HG02610 (cell line): ENCODE measurements around the gene HMX3.

ENCODE experiments used
- ATAC-seq: cut with Tn5 transposase; IDR thresholded peaks from one replicate; pipeline ENCODE4 v1.9.1; 2021; ENCODE audit warnings: mild to moderate bottlenecking, moderate library complexity; ENCODE audit not compliant: unreplicated experiment

The HMX3 gene

DNA sequence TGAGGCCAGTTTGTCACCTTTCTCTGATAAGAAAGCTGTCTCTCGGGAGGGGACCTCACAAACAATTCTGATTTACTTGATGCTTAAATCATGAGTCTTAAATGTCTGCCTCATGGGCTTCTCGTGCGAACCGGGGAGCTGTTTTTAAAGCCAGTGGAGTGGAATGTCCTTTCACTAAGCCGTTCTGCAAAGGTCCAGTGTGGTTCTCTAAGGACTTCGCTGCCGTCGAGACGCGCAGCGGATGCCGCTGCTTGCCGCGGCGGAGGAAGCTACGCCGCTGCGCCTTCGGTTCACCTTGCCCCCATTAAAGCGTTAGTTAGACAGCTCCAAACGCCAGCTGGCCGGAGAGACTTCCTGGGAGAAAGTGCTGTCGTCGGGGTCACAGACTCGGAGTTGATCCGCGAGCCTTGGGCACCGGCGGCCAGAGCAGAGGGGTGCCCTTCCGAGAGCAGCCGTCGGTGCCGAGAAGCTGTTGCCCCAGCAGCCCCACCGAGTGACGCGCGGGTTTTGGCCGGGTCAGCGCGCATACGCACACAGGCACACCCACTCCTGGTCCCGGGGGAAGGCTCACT, 1.3 kb upstream of the HMX3 start:
- ATAC-seq: no peak

DNA sequence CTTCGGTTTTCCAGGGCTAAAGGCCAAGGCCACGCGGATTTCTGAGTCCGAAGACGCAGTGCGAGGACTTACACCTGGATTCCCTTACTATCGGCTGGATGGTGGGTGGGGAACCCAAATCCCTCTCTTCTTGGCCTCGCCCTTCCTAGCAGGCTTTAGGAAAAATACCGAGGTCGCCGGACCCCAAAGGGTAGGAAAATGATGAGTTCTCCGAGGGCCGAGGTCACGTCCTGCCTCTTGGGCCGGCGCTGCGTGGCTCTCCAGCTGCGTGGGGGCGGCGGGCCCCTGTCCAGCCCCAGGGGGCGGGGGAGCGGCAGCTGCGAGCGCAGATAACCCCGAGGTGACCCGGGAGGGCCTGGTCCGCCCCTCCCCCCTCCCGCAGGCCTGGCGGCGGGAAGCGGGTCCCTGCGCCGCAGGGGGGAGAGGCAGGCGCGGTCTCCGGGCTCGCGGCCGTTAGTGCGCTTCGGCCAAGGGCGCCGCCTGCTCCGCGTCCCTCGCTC, 805 bp upstream of the HMX3 start:
- no peak for ATAC-seq

DNA sequence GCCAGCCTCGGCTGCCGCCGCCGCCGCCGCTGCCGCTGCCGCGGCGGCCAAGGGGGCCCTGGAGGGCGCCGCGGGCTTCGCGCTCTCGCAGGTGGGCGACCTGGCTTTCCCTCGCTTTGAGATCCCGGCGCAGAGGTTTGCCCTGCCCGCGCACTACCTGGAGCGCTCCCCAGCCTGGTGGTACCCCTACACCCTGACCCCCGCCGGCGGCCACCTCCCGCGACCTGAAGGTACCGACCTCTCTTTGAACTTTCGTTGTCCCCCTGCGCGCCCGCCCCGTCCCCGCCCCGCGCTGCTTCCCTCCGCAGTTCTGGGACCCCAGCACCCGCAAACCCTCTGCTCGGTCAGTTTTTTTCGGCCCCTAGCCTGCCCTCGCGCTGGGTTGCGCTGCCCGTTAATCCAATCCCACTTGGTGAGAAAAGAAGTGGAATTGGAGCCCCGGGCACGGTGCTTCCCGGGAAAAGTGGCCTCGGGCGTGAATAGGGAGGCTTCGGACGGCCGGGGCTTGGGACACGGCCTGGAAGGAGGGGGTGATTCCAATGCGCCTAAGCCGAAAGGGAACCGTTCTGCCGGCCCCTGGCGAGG, 543 bp downstream of the HMX3 start:
- no peak for ATAC-seq

DNA sequence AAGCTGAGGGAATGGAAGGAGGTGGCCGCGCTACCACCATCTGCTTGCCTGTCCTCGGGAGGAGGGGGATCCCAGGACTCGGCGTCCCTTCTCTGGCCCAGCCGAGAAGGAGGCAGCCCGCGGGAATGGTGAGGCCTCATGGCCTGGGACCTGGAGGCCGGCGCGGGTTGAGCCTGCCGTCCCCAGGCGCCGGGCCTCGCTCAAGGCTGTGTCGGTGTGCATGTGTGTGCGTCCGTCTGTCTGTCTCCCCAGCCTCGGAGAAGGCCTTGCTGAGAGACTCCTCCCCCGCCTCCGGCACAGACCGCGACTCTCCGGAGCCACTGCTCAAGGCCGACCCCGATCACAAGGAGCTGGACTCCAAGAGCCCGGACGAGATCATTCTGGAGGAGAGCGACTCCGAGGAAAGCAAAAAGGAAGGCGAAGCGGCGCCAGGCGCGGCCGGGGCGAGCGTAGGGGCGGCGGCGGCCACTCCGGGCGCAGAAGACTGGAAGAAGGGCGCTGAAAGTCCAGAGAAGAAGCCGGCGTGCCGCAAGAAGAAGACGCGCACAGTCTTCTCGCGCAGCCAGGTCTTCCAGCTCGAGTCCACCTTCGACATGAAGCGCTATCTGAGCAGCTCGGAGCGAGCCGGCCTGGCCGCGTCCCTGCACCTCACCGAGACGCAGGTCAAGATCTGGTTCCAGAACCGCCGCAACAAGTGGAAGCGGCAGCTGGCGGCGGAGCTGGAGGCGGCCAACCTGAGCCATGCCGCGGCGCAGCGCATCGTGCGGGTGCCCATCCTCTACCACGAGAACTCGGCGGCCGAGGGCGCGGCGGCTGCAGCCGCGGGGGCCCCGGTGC, 1.3 kb downstream of the HMX3 start:
- ATAC-seq: no peak

DNA sequence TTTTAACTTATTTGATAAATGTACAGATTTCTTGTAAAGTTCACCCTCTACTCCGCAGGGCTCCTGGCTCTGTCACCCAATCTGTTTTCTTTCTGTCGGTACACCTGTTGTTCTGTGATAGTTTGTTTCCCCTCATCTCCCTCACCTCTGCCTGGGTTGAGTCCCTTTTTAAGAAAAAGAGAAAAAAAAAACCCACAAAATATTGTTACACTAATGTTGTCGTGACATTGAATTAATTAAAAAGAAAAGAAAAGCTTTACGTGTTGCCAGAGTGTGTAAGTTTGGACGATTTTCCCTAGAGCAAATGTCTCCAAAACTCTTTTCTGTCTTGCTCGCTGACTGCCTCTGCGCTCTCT, 3.4 kb downstream of the HMX3 start:
- no peak for ATAC-seq

DNA sequence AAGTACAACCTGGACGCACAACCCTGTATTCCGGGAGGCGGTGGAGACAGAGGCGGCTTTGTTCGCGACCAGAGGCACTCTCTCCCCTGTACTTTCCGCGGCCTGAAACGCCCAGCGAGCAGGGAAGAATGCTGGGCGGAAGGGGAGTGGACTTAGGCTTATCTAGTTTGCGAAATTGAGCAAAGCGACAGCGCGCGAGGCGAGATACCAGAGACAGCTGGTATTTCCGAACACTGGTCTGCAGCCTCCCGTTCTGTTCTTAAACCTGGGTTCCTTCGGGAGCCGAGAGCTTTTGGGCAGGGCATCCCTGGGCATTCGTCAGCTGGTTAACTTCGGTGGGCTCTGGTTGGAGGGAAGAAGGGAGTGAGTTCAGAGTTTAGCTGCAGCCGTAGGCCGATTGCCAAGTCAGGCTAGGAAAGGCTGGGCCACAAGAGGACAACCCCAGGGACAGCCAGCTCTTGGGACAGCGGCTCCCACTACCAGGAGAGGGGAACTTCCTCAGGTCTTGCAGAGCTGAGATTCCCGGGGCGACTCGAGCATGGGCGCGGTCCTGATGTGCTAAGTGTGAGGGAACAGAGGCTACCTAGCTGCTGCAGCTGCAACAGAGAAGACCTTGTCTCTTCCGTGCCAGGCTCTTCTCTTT, 3.9 kb downstream of the HMX3 start:
- no peak for ATAC-seq

DNA sequence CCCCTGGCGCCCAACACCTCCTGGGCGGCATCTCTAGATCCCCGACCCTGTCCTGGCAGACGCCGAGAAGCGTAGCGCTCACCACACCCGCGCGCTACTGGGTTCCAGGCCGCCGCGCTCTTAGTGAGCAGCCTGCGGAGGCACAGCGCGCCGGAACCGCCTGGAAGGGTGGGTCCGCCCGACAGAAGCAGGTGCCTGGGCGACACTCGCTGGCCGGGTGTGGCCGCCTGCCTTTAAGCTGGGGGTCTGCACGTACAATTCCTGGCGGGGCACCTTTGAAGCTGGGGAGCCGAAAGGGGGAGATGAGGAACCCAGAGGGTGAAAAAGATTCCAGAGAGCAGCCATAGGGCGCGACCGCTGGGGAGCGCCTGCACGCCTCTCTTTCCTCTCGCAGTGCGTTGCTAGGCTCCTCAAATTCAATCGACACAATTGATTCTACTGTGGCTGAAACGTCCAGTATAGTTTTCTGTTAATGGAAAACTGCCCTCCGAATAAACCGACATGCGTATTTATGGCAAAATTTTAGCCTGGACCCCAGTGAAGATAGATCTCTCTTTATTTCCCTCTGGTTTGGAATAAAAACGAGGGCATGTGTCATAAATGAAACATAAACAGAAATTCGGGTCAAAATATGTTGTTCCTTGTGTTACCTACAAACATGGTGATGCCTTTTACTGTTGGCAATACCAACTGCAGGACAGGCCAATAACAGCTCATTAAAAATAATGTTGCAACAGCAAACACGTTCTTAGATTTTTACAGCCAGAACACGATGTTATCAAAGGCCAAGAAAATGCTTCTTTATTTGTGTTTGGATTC, 4.6 kb downstream of the HMX3 start:
- ATAC-seq: no peak

DNA sequence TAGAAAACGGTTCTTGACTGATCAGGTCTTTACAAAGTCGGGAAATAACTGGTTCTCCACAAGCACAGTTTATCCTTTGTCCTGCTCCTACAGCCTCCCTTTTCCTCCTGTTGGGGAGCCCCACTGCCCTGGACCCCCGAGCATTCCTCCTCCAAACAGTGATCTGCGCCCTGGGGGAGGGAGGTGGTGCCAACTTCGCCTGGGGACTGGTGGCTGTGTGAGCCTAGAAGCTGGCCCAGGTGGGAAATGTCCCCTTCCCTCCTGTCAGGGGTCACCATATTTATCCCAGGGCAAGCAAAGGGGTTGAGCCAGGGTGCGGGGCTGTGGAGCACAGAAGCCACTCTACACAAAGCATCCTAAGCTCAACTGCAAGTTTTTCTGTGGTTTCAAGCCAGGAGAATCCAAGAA, 5.2 kb downstream of the HMX3 start:
- no peak for ATAC-seq

DNA sequence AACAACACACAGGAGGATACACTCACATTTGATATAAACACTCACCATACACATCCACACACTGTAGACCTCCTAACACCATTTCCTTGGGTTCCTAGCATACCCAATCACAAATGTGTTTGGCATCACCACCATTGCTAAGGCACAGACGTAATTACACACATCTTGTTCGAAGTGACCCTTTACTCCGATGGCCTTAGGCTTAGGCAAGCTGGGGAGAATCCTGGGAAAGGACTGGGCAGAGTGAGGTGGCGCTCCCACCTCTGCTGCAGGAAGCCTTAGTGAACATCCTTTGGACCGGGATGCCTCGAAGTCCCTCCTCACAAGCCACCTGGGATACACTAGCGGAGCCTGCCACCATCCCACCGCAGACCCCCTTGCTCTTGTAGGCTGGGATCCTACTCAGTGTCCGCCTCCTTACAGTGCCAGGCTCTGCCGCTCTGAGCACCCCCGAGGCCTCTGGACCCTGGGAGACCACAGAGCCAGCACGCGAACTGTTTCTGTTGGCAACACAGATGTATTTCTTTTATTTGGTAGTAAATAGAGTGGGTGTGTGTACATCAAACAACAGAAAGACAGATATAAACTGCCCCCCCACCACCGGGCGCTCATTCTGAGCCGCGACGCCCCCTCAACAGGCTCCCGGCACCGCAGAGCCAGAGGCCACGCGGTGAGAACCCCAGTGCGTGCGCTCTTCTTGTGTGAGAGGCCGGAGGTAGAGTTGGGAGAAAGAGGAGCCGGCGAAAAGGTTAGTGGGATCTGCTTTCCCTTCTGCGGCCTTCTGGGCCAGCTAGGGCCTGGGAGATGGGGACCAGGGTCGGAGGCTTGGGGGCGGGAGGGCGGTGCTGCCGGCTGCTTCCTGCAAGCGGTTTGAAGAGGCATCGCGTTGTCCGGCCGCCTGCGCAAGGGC, 6.3 kb downstream of the HMX3 start:
- no peak for ATAC-seq

DNA sequence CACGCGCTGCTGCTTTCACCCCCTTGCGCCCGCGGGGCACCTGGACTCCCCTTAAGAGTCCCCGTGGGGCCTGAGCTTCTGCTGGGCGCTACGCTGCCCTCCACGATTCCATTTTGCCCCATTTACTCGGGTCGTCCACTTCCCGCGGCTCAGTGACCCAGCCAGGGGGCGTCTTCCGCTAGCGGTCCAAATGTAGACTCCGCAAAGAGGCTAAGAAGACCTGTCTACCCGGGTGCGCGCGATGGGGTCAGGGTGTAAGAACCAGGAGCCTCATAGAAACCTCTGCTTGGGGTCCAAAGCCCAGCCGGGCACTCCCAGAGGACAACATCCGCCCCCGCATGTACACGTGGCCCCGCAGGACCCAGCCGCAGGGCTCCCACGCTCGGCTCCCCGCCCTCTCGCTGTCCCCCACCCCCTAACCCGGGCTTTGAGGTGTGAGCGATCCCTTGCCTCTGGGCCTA, 7.0 kb downstream of the HMX3 start:
- ATAC-seq: no peak

DNA sequence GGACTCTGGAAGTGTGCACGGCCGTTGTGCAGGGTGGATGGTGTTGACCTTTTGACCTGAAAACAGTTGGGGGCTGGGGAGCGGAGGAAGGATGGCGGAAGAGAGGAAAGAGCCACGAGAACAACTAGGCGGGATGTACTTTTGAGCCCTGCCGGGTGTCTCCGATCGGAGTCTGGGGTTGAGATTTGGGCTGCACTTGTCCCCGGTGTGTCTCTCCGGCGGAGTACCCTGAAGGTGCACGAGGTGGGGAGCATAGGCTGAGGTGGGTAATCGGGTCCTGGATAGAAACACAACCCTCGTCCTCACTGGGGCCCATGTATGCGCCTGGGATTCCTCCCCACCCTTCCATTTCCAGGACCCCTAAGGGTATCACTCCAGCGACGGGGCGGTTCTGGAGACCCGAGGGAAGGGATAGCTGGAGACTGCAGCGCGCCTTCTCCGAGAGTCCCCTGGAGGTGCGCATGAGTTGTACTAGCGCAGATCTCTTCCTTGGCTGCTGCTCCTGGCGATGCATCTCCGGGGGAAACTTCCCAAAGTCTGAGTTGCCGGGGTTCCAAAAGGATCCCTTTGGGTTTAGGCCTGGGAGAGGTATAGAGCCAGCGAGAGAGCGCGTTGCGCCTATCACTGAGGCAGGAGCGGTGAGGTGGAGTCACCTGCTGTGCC, 7.5 kb downstream of the HMX3 start:
- no peak for ATAC-seq

DNA sequence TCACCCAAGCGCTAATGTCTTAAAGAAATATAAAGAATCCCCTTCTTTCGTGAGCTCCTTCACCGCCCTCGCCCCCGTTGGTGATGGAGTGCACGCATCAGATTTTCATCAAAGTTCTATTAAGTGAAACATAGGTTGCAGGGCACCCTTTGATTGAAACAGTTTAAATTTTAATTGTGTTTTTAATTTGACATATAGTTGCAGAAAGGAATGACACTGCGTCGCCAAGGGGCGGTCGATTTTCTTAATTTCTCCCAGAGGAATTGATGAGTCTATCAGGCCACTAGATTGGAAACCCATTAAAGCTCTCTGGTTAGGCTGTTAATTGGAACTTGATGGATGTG, 8.0 kb downstream of the HMX3 start:
- ATAC-seq: no peak

DNA sequence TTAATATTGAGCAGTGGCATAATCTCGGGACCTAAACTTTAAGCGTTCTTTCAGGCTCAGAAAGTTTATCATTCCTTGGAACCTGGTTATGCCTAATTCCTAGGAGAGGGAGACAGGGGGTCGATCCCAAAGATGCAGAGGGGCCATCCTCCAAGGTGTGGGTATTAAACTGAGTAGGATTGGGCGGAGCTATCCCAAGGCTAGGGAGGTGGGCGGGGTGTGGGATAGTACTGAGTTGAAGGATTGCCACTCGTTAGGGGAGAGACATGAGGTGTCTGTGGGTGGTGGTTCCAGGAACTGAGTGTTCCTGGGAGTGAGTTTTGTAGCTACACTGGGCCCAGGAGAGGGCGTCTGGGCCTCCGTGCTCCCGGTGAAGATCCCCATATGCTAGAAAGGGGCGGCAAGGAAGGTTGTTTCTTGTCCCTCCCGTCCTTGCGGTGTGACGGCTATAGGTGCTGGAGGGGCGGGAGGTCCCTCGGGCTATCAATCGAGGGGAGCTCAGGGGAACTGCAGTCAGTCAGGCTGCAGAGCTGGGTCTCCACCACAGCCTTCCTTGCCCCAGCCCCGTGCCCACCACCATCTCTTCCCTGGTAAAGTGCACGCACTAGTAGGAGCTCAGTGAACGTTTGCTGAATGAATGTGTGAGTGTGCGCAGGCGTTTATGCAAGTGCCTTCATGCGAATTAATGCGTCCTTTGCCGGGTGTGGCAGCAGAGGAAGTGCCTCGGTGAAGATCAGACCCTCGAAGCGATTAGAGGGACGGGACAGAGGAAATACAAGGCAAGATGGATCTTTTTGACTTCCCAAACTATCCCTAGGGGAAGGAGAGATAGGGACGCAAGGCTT, 9.1 kb downstream of the HMX3 start:
- no peak for ATAC-seq

DNA sequence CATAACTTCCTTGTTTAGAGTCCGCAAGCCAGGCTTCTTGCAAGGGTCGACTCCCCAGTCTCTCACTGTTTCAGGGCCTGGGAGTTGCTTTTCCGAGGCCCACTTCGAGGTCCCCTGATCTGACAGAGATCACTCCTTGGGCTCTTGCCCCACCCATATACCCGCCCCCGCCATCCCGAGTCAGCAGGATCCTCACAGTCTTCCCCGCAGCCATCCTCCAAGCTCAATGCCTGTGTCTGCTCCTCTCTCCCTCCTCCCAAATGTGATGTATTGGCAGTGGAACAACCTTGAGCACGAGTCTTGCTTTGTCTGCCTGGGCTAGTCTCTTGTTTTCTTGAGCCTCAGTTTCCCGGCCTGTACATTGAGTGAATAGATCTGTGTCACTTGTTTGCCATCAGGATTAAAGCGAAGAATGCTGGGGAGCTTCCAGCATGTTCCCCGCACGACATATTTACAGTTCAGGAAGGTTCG, 9.8 kb downstream of the HMX3 start:
- ATAC-seq: no peak

DNA sequence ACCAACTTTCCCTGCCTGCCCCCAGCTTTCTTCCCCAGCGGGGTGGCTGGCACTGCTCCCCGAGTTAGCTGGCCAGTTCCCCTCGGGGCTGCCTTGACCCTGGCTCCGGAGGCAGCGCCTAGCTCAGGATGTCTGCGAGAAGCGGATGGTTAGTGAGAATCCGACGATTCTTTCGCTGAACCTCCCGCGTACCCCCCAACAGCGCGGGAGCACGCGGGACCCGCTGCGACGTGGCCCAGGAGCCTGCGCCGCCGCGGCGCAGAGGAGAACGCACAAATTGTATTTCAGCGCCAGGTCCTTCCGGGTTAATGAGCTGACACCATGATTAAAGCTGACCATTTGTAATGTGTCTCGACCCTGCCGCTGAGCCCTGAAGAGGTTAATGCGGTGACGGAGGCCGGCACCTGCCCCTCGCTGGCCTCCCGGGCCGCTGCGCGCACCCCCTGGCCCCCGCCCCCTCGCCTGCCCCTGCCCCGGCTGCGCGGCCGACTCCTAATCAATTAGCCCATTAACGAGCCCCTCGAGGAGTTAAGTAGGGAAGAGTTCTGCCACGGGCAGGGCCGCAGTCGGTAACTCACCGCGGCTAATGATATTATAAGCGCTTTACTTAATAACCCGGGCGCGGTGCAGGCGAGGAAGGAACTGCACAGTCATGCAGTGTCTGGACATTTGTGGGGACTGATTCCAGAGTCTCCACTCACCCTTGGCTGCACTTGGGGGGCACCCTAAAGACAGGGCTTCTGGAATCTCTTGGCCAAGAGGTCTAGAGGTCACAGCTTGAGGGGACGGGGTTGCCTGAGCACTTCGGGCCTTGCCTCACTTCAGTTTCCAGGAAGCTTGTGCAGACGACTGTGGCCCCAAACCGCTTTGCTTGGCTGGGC, 10.5 kb downstream of the HMX3 start:
- ATAC-seq: no peak

DNA sequence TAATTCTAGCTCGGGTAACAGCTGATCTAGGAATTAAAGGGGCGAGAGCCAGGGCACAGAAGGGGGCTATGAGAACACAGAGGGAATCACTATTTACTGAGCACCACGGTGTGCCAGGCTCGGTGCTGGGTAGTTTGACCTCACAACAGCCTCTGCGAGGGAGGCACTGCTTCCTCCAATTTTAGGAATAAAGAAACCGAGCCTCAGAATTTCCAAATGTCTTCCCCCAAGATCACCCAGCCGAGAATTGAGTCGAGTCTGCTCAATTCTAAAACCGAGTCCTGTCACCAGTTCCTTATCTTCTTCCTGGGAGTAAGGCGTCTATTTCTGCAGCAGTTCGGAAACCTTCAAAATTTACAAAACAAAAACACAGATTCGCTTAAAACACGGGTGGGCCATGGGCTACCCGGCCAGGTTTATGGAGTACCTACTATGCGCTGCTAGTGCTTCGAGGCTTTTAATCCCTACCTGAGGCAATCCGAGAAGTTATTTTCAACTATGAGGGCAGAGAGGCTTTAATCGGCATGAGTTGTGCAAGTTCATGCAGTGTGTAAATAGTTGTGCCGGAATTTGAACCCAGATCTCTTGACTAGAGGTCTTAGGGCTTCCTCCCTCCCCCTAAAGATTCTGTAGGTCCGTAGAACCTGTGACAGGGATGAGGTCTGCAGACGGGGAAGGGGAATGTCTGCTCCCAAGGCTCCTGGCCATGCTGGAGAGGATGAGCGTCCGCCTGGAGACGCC, 11.3 kb downstream of the HMX3 start:
- ATAC-seq: no peak
